AG04449 (cell line): ENCODE measurements around the gene PRKG1.
"Not testable (repeated sequence)": the region's sequence is repeated elsewhere in the genome, so short reads cannot be mapped to it uniquely, and the experiment has no call there.

Experiments
- CTCF ChIA-PET: fragments of 350-600 bp; formaldehyde crosslinking; extraction: SDS; loops from one replicate; lab custom pipeline; 2021; ENCODE audit warnings: antibody characterized with exemption; lab: Yijun Ruan, JAX
- POLR2A ChIA-PET: fragments of 400-600, 350-600 bp; formaldehyde crosslinking; extraction: SDS; loops from one replicate; lab custom pipeline; 2020; ENCODE audit warnings: antibody characterized with exemption, inconsistent platforms; lab: Yijun Ruan, JAX
- DNase-seq: peaks from one replicate; pipeline ENCODE4 v3.0.0-alpha.2; 2010; ENCODE audit warnings: low read depth, low spot score
- H3K4me3 ChIP-seq: 2 replicates; pipeline ENCODE4 v1.5.1; 2011; ENCODE audit warnings: low read depth, mild to moderate bottlenecking, control low read depth, low read length
- CTCF ChIP-seq: IDR thresholded peaks from one replicate; pipeline ENCODE4 v1.5.1; 2011; ENCODE audit warnings: mild to moderate bottlenecking, moderate library complexity, low read length, control low read depth, inconsistent platforms; ENCODE audit not compliant: insufficient read depth; ENCODE audit errors: missing control alignments

Gene PRKG1

GRCh38 chr10:51206500-51206899, 132.2 kb downstream of the PRKG1 start:
- no peak for TF ChIP-seq CTCF
- POLR2A ChIA-PET: no interaction called here
- H3K4me3 ChIP-seq: no peak overlapping the region
- DNase-seq: no peak
- CTCF ChIA-PET: interaction anchor here (1.6 kb wide), 1 partner anchor 142 kb away, joined by 3 read pairs; no protein-coding TSS in a partner anchor

GRCh38 chr10:51212937-51213336, 138.7 kb downstream of the PRKG1 start:
- H3K4me3 ChIP-seq, DNase-seq, CTCF ChIA-PET, POLR2A ChIA-PET: not testable (repeated sequence)

- H3K4me3 ChIP-seq: no peak overlapping the region
- CTCF ChIA-PET: no interaction called here
- POLR2A ChIA-PET: no interaction called here
- TF ChIP-seq CTCF: no peak
- no peak for DNase-seq
Observed at GRCh38 chr10:51214207-51215196, 140.2 kb downstream of the PRKG1 start.

GRCh38 chr10:51215951-51216834, 141.9 kb downstream of the PRKG1 start:
- no peak overlapping the region for H3K4me3 ChIP-seq
- CTCF ChIA-PET: interaction anchor here (1.3 kb wide), 1 partner anchor 11 kb away, joined by 5 read pairs; no protein-coding TSS in a partner anchor
- POLR2A ChIA-PET: no interaction called here
- DNase-seq: no peak
- no peak for TF ChIP-seq CTCF

GRCh38 chr10:51217505-51217904, 143.2 kb downstream of the PRKG1 start:
- no peak for DNase-seq
- POLR2A ChIA-PET: no interaction called here
- H3K4me3 ChIP-seq: no peak overlapping the region
- TF ChIP-seq CTCF: no peak
- CTCF ChIA-PET: no interaction called here

- DNase-seq: peak; percentile 77
- ChIA-PET POLR2A (no interaction called here), CTCF (no interaction called here)
- H3K4me3 ChIP-seq: peak overlapping the region; percentile 15; the same call in 1 of the 2 replicates
- no peak for TF ChIP-seq CTCF
Observed at GRCh38 chr10:51224671-51225161, 150.4 kb downstream of the PRKG1 start.
